Measurements from ENCODE around the gene ETFA.

Gene ETFA

DNA sequence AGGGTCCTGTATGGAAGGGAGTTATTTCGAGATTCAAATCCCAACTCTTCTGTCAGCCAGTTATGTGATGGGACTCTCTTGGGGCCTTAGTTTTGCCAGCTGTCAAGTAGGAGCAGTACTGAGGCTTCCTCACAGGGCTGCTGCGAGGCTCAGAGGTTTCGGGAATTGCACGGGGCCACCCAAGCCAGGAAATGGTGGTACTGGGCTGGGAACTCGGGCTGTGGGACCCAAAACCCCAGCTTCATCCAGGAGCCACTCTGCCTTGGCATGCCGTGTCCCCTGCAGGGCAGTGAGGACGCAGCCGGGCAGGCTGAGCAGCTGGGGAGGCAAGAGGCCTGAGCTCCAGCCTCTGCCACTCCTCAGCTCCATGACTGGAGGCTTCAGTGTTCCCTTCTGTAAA is 118.6 kb downstream of the ETFA start:
- no peak for DNase-seq

DNA sequence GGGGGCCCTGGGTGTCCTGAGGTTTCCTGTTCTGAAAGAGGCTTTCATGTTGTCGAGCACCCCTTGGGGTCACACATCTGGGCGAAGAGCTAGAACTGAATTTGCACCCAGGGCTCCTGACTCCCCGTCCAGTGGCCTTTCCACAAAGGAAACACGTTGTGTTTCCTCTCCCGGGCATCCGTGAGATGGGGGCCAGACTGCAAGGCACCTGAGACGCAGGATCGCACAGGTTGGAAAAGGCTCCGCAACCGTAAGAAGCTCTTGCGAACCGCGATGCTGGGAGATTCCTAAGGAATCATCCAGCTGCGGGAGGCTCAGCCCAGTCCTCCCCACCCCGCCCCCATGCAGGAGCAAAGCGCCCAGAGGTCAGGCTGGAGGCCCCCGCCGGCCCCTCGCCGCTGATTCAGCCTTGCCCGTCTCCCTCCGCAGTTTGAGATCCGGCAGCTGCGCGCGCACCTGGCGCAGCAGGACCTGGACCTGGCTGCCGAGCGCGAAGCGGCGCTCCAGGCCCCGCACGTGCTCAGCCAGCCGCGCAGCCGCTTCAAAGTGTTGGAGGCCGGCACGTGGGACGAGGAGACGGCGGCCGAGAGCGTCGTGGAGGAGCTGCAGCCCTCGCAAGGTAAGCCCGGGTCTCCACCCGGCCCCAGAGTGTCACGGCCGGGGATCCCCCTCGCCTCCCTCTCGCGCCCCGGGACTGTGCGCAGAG is 119.6 kb downstream of the ETFA start:
- DNase-seq: no peak

DNA sequence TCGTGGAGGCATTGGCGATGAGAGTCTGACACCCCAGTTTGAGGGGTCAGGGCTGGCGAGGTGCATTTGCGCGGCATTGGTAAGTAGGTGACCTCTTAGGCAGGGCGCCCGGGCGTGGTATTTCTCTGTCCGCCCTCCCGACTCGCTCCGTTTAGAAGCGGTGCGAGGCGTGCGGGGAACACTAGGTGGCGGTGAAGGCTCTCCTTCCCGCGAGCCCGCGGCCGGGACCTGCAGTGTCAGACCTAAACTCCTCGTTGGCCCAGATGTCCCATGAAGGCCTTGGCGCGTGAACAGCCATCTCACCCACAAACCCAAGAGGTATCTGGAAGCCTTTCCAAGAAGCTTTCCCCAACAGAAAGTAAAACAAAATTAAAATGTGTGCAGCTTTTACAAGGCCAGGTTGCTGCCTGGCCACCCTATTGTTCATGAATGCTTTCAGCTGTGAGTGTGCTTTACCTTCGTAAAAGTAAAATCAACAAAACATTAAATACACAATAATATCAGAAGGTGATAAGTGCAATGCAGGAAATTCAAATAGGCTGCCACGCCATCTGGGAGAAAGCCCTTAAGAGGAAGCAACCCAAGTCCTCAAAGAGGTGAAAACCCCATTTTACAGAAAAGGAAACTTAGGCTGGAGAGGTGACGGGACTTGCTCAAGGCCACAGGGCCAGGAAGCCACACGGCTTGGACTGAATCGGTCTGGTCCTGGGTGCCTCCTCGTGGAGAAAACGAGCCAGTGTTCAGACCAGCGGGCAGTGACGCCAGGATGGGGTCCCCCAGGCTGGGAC is 120.3 kb downstream of the ETFA start:
- DNase-seq: peak; percentile 65

DNA sequence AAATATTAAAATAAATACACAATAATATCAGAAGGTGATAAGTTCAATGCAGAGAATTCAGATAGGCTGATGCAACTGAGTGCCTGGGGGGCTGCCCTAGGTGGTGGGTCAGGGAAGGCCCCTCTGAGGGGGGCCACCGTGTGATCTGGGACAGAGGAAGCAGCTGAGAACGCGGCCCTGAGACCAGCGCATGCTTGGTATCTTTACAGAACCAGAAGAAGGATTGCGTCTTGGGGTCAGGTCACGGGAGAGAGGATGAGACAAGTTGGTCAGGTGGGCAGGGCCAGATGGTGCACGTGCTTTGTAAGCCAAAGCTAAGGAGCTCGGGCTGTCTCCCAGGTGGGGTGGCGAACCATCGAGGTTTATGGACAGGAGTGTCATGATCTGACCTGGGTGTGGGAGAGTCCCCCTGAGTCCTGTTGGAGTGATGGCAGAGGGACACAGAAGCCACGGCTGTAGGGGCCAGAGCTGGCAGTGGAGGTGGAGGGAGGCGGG is 121.2 kb downstream of the ETFA start:
- no peak for DNase-seq

DNA sequence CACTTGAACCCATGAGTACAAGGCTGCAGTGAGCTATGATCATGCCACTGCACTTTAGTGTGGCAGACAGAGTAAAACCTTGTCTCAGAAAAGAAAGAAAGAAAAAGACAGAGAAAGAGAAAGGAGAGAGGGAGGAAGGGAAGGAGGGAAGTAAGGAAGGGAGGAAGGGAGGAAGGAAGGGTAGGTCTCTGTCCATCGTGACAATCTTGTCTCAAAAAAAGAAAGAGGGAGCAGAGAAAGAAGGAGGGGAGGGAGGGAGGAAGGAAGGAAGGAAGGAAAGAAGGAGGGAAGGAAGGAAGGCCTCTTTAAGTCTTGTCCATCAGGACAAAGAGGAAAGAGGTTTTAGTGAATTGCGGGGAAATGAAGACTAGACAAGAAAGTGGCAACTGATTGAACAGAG is 122.2 kb downstream of the ETFA start:
- no peak for DNase-seq

DNA sequence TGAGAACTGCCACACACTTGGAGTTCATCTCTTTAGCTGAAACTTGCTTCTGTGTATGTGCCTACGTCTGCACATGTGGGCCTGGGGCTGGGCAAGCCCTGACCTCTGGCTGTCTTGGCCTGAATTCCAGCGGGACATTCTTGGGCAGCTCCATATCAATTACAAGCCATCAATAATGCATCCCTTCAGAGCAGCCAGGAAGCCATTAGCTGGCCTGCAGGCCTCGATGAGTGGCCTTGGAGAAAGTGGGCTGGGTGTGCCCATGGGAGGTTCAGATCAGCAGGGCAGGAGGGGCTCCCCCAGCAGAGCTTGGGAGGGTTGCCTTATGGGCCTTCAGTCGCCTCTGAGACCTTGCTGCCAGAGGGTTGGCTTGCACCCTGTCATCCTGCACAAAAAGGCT is 124.1 kb downstream of the ETFA start:
- DNase-seq: no peak

DNA sequence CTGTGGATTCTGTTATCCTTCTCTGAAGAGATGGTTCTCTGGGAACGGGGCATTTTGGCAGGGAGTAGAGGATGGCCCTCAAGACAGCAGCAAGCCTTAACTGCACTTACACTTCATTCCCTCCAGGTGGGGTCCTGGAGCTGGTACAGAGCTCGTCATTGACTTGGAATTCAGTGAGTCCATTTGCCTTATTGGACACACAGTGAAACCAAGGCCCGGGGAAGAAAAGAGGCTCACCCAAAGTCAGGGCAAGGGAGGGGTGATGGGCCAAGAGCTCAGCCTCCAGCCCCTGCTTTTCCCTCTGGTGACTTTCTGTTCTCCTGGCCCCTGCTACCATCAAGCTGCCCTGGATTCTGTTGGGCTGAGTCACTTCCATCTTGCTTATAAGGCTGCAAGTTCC is 125.6 kb downstream of the ETFA start:
- peak; percentile 74 for DNase-seq

DNA sequence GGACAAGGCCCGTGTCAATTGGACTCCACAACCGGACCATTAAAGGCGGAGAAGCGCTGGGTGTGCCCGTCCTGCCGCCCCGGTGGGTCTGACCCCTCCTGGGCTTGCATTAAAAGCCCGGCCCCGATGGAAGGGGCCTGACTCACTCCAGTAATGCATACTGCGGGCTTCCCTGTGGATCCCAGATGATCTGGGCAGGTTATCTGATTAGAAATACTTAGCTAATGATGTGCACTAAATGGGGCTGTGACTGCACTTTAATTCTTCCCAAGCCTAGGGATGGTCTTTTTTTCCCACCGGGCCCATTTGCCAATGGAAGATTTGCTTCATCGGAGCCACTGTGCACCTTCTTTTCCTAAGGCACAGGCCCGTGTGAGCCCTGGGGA is 126.6 kb downstream of the ETFA start:
- no peak for DNase-seq

DNA sequence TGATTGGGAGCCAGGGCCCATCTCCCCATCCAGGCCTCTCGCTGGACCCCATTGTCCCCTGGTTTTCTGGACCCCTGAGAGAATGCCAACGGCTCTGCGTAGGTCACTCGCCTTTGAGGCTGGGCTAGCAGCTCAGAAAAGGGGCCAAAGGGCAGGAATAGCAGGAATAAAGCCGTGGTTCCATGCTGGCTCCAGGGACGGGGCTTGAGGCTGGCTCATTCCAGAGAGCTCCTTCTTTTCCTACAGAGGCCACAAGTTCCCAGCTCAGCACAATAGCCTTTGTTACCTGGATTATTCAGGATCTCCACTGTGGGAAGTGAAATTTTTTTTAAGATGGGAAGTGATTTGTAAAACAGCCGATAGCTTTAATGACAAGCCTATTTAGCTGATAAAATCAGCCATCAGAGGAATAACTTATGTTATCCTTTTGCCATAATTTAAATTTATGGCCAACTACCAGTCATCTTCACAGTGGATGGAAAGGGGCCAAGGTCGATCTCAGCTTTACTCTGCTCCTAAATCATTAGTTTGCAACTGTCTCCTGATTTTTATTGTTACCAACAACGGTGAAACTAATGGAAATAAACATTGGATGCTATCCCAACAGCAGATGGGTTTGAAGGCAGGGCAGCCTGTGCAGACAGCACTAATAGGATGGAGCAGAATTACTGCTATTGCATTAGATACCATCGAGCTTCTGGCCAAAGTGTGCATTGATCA is 127.2 kb downstream of the ETFA start:
- no peak for DNase-seq

DNA sequence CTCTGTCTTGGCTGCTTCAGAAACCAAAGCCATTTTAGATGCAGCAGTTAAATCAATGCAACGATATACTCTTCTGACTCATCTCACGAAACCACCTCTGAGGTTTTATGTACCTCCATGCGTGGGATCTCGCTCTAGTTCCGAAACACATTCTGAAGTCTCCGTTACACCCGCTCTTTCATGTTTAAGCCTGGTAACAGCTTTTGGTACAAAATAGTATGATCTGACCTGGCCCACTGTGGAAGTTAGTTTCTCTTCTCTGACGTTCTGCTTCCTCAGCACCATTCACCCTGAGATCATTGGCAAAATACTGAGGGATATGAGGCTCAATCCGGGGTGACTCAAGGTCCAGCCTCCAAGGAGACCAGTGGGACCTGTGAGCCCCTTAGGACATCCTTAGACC is 129.6 kb downstream of the ETFA start:
- DNase-seq: no peak

DNA sequence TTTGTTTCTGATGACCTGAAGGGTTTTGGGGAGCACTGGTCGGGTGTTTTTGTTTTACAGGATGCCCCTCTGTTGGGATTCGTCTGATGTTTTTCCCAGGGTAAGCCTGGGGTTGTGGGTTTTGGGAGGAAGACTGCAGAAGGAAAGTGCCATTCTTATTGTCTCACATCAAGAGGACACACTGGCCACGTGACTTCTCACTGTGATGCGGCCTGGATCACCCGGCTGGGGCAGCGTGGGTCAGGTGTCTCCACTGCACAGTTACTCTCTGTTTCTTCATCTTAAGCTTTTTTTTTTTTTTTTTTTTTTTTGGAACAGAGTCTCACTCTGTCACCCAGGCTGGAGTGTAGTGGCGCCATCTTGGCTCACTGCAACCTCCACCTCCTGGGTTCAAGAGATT is 130.9 kb downstream of the ETFA start:
- no peak for DNase-seq

DNA sequence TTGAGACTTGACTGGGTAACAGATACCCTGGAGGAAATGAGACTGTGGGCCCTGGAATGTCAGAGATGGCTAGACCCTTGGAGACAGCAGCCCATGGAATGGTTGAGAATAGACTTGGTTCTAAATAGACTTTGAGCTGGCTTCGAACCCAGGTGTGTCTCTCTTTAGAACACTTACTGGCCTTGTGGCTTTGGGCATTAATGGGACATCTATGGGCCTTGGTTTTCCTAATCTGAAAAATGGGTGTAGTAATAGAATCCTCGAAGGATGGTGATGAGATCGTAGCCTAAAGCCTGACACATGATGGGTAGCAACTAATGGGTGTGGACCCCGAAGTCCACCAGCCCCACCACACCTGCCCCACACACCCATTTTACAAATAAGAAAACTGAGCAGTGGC is 132.2 kb downstream of the ETFA start:
- no peak for DNase-seq

DNA sequence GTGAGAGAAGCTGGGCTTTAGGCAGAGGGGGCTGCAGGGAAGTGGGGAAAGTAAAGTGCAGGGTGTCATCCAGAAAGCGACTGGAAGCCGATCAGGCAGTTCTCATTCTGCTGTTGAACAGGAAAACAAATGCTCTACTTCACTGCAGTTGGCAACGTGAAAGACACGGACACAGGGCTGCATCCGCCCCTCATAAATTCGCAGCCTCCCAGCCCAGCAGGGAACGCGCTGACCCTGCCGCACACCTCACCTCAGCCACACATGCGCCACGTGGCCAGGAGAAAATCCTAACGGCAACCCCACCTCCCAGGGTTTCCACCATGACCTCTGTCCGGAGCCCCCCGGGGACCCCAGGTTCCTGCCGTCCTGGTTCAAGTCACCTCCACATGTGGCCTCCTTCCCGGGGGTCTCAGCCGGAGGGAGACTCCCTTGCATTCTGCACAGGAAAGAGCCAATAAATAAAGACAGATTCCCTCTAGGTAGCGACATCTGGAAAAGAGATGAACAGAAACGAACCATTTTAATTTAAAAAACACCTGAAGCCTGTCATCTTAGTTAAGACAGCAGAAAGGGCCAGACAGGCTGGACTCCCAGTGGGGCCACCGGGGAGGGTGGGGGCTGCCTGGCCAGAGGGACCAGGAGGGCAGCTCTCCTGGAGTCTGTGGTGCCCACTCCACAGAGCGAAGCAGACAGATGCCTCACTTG is 132.8 kb downstream of the ETFA start:
- DNase-seq: no peak

DNA sequence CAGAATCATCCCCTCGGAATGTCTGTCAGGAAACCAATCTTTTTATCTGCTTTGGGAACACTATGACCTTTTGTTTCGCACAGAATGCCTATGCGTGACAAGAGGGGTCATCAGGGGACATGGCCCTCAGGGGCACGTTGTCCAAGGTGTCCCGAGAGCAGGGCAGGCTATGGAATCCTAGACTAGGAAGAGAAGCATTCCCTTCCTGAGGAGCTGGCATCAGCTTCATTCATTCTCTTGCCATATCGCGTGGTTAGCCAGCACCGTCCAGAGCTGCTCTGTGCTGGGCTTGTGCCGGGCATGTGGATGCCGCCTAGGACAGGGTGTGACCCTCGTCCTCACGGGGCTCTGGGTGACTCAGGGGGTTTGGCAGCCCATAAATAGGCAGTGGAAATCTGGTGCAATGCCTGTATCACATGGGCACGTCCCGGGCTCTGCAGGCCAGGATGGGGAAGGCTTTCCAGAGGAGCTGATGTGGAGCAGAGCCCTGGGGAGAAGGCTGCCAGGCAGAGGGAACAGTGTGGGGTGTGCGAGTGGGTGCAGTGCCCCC is 133.7 kb downstream of the ETFA start:
- DNase-seq: no peak

DNA sequence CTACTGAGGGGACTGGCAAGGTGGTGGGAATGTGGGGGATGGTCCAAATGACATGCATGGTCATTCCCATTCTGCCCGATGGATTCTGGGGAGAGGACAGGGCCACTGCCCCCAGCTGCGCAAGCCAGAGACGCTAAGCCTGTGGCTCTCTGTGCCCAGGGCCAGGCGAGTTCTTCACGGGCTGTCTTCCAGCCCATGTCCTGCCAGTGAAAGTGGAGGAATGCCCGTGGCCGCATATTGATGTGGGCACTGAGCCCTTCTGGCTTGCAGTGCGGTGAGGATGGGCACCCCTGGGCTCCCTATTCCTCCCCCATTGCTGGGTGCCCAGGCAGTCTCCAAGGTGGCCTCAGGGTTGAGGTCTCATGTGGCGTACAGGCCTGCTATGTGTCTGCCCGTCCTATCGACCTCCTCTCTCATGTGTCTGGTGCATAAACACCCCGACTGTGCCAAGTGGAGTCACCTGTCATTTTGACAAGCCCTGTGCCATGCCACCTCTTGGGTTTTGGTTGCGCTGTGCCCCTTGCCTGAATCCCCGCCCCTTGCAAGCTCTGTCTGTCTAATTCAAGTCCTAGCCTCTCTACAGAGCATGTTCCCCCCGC is 134.7 kb downstream of the ETFA start:
- no peak for DNase-seq

DNA sequence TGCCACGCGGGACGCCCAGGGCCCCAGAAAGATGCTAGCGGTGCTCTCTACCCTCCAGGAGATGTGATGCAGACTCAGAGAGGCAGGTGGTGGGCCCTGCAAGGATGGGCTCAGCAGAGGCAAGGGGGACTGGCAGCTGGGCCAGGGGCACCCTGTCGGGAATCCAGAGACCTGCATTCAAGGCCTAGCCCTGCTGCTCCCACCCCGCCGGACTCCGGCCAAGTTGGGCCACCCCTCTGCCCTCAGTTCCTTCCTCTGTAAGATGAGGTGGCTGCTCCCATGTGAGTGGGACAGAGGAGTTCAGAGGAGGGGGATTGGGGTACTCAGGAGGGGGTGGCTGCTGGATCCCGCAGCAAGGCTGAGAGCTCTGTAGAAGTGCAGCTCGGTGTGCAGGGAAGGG is 135.2 kb downstream of the ETFA start:
- DNase-seq: no peak

DNA sequence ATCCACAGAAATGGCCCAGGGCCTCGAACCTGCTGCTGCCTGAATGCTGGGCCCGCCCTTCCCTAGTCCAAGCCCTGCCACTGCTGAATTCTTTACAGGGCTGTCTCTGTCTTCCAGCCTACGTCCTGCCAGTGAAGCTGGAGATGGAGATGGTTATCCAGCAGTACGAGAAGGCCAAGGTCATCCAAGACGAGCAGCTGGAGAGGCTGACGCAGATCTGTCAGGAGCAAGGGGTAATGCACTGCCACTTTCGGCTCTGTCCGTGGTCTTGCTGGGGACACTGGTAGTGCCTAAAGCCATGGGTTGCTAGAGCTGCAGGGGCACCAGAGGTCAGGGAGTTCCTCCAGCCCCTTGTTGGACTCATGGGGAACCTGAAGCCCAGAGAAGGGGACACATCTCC is 135.8 kb downstream of the ETFA start:
- DNase-seq: no peak

DNA sequence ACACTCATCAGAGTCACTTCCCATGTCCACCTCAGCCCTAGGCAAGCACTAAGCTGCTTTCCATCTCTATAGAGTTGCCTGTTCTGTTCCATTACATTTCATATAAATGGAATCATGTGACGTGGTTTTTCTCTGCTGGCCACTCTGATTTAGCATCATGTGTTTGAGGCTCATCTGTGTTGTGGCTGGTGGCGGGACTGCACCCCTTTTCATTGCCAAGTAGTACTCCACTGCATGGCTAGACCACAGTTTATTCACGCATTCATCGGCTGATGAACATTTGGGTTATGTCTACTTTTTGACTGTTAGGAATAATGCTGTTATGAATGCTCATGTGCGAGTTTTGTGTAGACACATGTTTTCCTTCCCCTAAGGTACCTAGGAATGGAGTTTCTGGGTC is 136.6 kb downstream of the ETFA start:
- no peak for DNase-seq

DNA sequence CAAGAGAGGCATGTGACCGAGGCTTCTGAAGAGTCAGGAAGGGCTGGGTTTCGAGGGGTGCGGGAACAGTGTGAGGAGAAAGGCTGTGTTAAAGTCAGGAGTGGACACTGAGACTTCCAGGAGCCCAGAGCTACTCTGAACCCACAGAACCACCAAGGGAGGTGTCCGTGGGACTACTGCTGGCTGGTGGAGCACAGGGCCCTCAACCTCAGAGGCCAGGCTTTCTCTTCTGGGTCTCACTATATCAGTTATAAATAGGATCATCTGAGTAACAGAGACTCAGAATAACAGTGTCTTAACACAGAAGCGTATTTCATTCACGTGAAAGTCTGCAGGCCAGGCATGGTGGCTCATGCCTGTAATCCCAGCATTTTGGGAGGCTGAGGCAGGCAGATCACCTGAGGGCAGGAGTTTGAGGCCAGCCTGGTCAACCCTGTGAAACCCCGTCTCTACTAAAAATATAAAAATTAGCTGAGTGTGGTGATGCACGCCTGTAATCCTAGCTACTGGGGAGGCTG is 137.9 kb downstream of the ETFA start:
- DNase-seq: no peak

DNA sequence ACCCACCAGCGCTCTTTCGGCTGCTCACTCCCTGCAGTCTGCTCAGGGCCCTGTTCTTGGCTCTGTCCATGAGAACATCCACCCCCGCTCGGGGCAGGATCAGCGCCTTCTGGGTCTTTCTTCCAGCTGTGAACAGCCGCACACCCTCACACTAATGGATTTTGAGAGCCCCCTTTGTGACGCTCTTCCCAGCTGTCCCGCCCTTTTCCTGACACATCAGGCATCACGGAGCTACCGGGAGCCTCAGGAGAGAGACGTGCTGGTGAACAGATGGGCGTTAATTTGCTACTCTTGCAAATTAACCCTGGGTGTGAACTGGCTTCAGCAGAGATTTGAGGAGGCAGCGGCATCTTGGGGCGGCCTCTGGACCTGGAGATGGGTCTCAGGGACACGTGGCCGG is 138.5 kb downstream of the ETFA start:
- no peak for DNase-seq

DNA sequence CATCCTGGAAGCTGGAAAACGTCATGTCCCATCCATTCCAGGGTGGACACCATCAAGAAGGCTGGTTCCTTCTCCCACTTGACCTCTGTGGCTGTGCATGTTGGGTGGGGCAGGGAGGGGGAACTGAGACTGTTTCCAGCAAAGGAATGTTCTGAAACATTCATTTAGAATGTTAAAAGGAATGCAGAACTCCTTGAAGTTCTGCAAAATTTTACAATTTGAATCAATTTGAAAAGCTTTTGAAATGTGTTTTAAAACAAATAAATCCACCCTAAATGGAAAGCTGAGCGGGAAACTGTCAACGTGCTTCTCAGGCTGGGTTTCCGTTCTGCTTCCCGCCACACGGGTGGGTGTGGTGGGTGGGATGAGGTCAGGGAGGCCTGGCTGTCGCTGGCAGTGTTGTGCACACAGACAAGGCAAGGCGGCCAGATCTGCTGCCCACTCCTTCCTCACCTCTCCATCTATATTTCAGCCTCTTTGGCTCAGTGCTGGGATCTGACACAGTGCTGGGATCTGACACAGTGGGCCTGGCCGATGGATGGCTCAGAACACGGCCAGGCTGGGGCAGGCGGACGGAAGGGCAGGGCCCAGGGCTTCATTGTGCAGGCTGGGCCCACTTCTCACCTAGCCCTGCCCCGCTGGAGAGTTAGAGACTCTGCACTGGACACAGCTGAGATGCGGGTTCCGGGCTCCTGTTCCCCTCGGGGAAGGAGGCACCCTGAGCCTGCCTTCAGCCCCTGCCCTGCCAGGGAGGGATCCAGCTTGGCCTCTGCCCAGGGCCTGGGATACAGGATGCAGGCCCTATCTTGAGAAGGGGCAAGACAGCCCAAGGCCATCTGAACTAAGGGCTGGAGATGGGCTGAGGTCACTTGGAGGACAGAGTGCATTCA is 141.1 kb downstream of the ETFA start:
- no peak for DNase-seq

Measured in fibroblast of upper back skin (primary cell).